GM18505 (cell line): ENCODE measurements around the gene PHPT1.

Source experiments
- ATAC-seq: cut with Tn5 transposase; IDR thresholded peaks from one replicate; pipeline ENCODE4 v1.9.1; 2021; ENCODE audit not compliant: unreplicated experiment
- POLR2A ChIP-seq: IDR thresholded peaks from 4 replicates; pipeline ENCODE4 v1.6.1; 2011; ENCODE audit warnings: borderline replicate concordance; ENCODE audit not compliant: insufficient read depth, insufficient read length; ENCODE audit errors: extremely low read depth

The PHPT1 gene

GRCh38 chr9:136808075-136808805 lies 41.0 kb upstream of the PHPT1 start:
- peak; percentile 34 for ATAC-seq
- TF ChIP-seq POLR2A, result no peak

- ATAC-seq, result no peak
- no peak for TF ChIP-seq POLR2A
Observed at GRCh38 chr9:136808806-136809158, 40.4 kb upstream of the PHPT1 start.

- no peak for TF ChIP-seq POLR2A
- no peak for ATAC-seq
Observed at GRCh38 chr9:136814725-136815421, 34.3 kb upstream of the PHPT1 start.

GRCh38 chr9:136815422-136815782 lies 33.8 kb upstream of the PHPT1 start:
- no peak for ATAC-seq
- TF ChIP-seq POLR2A, result no peak

GRCh38 chr9:136820971-136821825 lies 28.0 kb upstream of the PHPT1 start:
- ATAC-seq, result no peak
- TF ChIP-seq POLR2A, result no peak

GRCh38 chr9:136821826-136822544 lies 27.2 kb upstream of the PHPT1 start:
- no peak for TF ChIP-seq POLR2A
- ATAC-seq, result no peak

GRCh38 chr9:136823136-136824046 lies 25.8 kb upstream of the PHPT1 start:
- TF ChIP-seq POLR2A, result no peak
- no peak for ATAC-seq

GRCh38 chr9:136824496-136825225 lies 24.5 kb upstream of the PHPT1 start:
- no peak for TF ChIP-seq POLR2A
- ATAC-seq, result no peak

GRCh38 chr9:136825295-136826187 lies 23.7 kb upstream of the PHPT1 start:
- no peak for TF ChIP-seq POLR2A
- no peak for ATAC-seq

GRCh38 chr9:136826188-136826541 lies 23.0 kb upstream of the PHPT1 start:
- no peak for ATAC-seq
- no peak for TF ChIP-seq POLR2A
